GM21619 (cell line): ENCODE data around the gene LCAT.
"Not testable (repeated sequence)": the region's sequence is repeated elsewhere in the genome, so short reads cannot be mapped to it uniquely, and the experiment has no call there.

Source experiments
- ATAC-seq: cut with Tn5 transposase; IDR thresholded peaks from one replicate; pipeline ENCODE4 v1.9.1; 2021; ENCODE audit not compliant: unreplicated experiment

Gene LCAT

DNA sequence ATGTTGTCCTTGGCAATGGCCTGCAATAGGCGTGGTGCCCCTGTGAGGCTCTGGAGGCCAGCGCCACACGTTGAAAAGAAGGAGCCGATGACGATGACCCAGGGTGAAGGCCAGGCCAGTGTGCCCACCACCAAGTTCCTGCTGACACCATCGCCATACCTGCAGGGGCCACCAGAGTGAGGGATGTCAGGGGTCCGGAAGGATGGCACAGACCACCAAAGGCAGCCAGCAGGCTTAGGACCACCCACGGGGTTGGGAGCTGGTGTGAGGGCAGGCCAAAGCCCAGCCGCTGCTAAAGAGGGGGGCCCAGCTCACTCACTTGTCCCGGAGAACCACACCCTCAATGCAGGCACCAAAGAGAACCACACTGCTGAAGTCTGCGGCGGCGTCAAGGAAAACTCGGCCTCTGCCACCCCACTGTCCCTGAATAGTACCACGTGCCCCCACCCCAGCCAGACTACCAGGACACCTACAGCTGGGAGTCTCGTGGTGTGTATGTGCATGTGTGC lies 6.5 kb upstream of the LCAT start:
- no peak for ATAC-seq

GRCh38 chr16:67949645-67950044 lies 5.7 kb upstream of the LCAT start:
- ATAC-seq: no peak

DNA sequence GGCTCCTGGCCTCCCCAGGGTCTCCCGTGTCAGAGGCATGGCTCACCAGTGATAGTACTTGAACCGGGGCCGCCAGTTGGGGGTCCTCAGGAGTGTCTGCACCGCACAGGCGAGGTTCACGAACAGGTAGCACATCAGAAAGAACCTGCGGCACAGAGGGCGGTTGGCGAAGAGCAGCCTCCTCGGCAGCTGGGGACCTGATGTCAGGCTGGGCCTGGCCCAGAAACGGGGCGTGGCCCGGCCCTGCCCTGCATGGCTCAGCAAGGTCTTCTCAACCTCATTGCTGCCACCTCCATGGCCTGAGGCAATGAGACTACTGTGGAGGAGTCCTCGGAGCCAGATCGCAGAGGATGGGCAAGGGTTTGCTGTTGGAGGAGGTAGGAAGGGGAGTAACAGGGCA lies 4.1 kb upstream of the LCAT start:
- no peak for ATAC-seq

DNA sequence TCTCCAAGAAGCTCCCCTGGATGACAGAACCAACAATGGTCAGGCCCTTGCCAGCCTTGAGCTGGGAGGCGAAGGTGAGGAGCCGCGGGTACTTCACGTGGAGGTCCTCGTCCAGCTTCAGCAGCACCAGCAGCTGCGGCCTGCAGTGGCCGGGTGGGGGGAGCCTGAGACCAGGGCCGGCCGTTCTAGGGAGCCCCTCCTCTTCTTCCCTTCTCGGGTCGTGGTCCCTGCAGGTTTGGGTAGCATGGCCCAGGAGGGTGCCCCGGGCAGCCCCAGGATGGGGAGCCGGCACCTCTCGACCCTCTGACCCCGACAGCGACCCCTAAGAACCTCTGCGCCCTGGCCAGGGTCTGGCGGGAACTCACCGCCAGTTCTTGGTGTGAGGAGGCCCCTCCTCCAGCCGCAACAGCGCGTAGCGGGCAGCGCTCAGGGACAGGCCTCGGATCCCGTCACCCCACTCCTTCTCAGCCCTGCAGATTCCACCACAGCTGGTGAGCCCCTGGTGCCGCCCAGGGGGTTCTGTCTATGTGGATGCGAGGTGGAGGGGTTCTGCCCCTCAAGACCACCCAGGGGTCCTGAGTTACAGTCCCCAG lies 3.1 kb upstream of the LCAT start:
- ATAC-seq: no peak

DNA sequence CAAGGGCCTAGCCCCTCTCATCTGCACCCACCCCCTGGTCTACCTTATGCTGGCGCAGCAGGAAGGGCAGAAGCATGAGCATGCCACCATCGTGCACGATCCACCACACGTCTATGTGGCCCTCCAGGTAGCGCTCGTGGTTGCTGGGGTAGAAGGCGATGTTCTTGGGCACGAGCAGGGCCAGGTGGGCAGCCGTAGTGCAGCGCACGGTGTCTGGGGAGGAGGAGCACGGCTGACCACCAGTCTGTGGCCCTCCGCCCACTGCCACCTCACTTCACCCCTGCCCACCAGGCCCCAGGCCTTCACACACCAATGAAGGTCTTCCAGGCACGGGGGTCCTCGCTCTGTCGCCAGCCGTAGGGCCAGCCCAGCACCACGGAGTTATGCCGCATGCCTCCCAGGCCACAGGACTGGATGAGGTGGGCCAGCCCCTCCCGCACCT lies 2.2 kb upstream of the LCAT start:
- no peak for ATAC-seq

DNA sequence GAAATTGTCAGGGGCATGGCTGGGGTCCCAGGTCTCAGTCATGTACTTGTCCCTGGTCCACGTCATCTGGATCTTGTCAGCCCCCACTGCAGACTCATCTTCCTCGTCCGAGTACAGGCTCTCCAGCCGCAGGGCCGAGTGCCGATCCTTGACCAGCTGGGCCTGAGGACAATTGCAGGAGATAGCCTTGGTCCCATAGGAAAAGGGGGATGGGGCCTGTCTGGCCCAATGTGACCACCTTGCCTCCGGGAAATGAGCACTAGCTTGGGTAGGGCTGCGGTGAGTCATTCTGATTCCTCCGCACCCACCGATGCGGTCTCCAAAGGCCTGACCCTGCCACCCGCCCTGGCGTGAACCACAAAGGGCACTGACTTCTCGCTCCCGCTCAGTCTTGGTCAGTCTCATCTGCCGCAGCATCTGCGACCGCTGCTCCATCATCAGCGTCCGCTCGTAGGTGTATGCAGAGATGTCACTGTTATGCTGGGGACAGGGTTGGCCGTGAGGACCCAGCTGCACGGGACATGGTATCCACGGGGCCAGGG lies 1.5 kb upstream of the LCAT start:
- no peak for ATAC-seq

- no peak for ATAC-seq
Measured at GRCh38 chr16:67944690-67945391, 921 bp upstream of the LCAT start.

GRCh38 chr16:67943256-67943618 lies 683 bp downstream of the LCAT start:
- no peak for ATAC-seq

GRCh38 chr16:67942510-67943255 lies 1.2 kb downstream of the LCAT start:
- no peak for ATAC-seq

- ATAC-seq: no peak
Measured at GRCh38 chr16:67942200-67942509, 1.8 kb downstream of the LCAT start.

GRCh38 chr16:67941469-67942199 lies 2.3 kb downstream of the LCAT start:
- ATAC-seq: no peak

- no peak for ATAC-seq
Measured at GRCh38 chr16:67940446-67941089, 3.4 kb downstream of the LCAT start.

GRCh38 chr16:67939507-67940445 lies 4.1 kb downstream of the LCAT start:
- ATAC-seq: no peak

- ATAC-seq: not testable (repeated sequence)
Measured at GRCh38 chr16:67937713-67938112, 6.2 kb downstream of the LCAT start.

DNA sequence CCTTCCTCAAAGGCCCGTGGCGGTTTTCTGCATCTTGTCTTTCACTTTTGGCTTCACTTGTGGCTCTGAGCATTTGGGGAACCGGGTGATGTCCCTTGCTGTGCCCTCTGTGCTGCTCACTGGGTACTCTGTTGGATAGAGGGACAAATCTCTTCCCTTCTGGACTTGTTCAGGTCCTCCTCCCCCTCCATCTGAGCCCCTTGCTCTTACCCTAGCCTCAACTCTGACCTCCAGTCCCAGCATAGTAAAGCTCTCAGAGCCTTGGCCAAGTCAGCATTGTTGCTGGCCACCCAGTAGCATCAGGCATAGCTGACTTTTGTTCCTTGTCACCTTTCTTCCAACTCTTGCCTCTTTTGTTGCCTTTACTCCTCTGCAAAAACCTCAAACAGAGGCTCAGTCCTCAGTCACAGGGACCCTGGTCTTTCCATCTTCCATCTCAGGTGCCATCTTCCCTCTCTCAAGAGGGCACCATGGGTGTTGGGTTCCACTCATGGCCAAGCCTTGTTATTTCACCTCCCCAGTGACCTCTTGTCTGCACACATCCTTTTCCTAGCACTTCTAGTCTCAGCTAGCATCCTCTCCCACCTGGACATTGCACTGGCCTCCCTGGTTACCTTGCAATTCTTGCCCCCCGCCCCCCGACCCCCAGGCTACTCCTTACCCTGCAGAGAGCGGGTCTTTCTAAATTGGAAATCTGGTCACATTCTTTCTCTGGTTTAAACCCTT lies 6.9 kb downstream of the LCAT start:
- peak; percentile 46 for ATAC-seq

- no peak for ATAC-seq
Measured at GRCh38 chr16:67936124-67936879, 7.6 kb downstream of the LCAT start, which contains the start of gene PSMB10. TSS of gene PSMB10 (minus strand) at chr16:67936850. CDS start at chr16:67936749, 101 bp downstream.

DNA sequence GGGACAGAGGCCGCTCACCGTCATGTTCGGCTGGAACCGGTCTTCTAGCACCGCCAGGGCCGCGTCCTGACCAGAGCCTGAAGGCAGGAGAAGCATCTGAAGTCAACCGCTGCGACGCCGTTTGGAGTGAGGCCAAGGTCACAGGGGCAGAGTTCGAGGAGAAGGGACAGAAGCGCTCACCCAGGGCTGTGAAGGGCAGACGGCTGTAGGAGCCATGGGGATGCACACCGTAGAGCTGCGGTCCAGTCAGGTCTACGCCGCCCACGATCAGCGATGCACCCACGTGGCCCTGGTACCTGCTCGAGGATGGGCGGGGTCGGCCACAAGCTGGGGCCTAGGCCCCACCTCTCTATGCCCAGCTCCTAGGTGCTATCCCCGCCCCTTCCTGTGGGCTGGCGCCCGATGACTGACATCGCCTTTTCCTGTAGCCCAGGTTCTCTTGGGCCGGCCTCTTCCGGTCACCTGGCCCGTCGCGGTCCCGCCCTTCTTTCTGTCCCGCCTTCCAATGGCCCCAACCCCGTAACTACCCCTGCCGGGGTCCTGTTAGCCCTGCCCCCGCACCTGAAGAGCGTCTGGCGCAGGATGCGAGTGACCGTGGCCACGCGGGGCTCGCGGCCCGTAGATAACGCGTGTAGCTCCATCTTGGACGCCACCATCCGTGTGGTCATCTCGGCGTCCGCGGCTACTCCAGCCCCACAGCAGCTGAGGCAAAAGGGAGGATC lies 8.4 kb downstream of the LCAT start:
- ATAC-seq: peak; percentile 89

- ATAC-seq: no peak
Measured at GRCh38 chr16:67935101-67935401, 8.9 kb downstream of the LCAT start.
